DMS114 treated with DMSO at 0.1 percent for 48 hours (cell line): Measurements from ENCODE around the gene TANC2.

Experiments
- DNase-seq: peaks from one replicate; lab custom pipeline; 2025; ENCODE audit not compliant: unreplicated experiment; lab: John Stamatoyannopoulos, UW

TANC2 gene

DNA sequence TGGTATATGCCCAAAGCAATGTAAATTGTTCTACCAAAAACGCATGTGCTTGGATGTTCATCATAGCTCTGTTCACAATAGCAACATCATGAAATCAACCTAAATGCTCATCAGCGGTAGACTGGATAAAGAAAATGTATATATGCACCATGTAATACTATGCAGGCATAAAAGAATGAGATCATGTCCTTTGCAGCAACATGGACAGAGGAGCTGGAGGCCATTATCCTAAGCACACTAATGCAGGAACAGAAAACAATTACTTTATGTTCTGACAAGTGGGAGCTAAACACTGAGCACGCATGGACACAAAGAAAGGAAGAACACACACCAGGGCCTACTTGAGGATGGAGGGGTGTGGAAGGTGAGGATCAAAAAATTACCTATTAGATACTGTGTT, 33.7 kb downstream of the TANC2 start:
- DNase-seq: no peak

DNA sequence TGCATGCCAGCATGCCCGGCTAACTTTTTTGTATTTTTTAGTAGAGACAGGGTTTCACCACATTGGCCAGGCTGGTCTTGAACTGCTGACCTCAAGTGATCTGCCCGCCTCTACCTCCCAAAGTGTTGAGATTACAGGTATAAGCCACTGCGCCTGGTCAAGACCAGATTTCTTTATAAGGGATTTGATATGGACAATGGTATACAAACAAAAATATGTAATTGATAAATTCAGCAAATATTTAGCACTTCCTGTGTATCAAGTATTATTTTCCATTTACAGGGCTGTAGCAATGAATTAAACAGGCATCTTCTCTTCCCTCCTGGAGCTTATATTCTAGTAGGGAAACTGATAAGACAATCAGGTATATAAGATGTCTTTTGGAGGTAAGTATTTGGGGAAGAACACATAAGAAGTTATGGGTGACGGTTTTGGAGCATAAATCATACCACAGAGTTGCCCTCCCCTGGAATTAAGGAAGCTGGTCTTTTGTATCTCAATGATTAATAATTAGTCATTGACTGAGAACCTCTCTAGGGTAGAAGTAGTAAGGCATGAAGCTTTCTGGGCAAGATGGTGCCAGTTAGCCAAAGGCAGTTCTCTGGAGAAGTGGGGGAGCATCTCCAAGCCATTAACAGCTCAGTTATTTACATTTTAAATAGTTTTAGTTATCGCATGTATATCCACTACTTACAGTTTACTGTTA, 35.8 kb downstream of the TANC2 start:
- no peak for DNase-seq

DNA sequence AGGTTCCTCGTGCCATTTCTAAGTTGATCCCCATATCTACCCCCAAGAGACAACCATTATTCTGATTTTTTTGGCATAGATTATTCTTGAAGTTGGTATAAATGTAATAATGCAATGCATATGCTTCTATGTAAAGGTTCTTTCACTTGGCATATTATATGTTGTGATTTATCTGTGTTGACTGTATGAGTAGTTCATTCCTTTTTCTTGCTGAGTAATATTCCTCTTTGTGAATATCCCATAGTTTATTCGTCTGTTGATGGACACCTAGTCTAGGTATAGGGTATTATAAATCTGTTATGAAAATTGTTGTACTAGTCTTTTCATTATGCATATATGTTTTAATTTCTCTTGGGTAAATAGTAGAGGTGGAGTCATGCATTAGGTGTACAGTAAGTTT, 36.6 kb downstream of the TANC2 start:
- DNase-seq: no peak

DNA sequence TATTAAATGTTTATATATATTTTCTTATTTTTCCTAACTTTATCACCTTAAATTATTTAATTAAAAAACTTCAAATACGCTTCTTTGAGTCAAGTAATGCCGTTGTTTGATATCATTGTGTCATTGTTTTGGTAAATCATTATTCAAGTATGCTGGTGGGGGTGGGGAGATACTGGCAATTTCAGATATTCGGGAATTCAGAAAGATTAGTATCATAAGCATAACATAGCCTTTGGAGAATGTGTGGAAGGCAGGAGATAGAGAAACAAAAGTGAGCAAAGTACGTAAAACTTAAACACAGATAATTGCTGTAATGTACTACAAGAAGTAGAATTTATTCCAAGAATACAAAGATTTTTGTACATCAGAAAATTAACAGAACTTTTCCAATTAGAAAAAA, 49.8 kb downstream of the TANC2 start:
- no peak for DNase-seq
